HEK293 (cell line): ENCODE results near the gene KRTAP5-11.

ENCODE experiments used
- BCL6B ChIP-seq: fragments of 450-650 bp; formaldehyde crosslinking; IDR thresholded peaks from 2 replicates; pipeline ENCODE4 v1.5.1; 2017; ENCODE audit warnings: missing biosample characterization, missing genetic modification characterization
- CTCF ChIP-seq: fragments of 450-650 bp; formaldehyde crosslinking; IDR thresholded peaks from 2 replicates; pipeline ENCODE4 v1.5.1; 2016; ENCODE audit warnings: missing biosample characterization, missing genetic modification characterization
- KLF16 ChIP-seq: fragments of 450-650 bp; formaldehyde crosslinking; IDR thresholded peaks from 2 replicates; pipeline ENCODE4 v1.5.1; 2017; ENCODE audit warnings: missing biosample characterization, missing genetic modification characterization
- MEIS1 ChIP-seq: sonication (generic); formaldehyde crosslinking; IDR thresholded peaks from 2 replicates; pipeline ENCODE4 v1.8.1; 2022; ENCODE audit warnings: missing genetic modification reagents, mild to moderate bottlenecking, borderline replicate concordance
- SALL2 ChIP-seq: fragments of 450-650 bp; formaldehyde crosslinking; IDR thresholded peaks from 2 replicates; pipeline ENCODE4 v1.5.0; 2017; ENCODE audit warnings: missing biosample characterization, mild to moderate bottlenecking, missing genetic modification characterization, borderline replicate concordance
- SP3 ChIP-seq: fragments of 450-650 bp; formaldehyde crosslinking; IDR thresholded peaks from 2 replicates; pipeline ENCODE4 v1.5.1; 2016; ENCODE audit warnings: missing biosample characterization, missing genetic modification characterization
- ZBTB1 ChIP-seq: fragments of 450-650 bp; formaldehyde crosslinking; IDR thresholded peaks from 2 replicates; pipeline ENCODE4 v1.5.1; 2016; ENCODE audit warnings: missing biosample characterization, missing genetic modification characterization
- ZBTB20 ChIP-seq: fragments of 450-650 bp; formaldehyde crosslinking; IDR thresholded peaks from 2 replicates; pipeline ENCODE4 v1.5.1; 2016; ENCODE audit warnings: missing biosample characterization, missing genetic modification characterization
- ZNF133 ChIP-seq: fragments of 450-650 bp; formaldehyde crosslinking; IDR thresholded peaks from 2 replicates; pipeline ENCODE4 v1.5.1; 2016; ENCODE audit warnings: missing biosample characterization, missing genetic modification characterization
- ZNF169 ChIP-seq: fragments of 450-650 bp; formaldehyde crosslinking; IDR thresholded peaks from 2 replicates; pipeline ENCODE4 v1.5.1; 2016; ENCODE audit warnings: missing biosample characterization, missing genetic modification characterization
- ZNF350 ChIP-seq: fragments of 450-650 bp; formaldehyde crosslinking; IDR thresholded peaks from 2 replicates; pipeline ENCODE4 v1.5.0; 2017; ENCODE audit warnings: missing biosample characterization, mild to moderate bottlenecking, missing genetic modification characterization
- ZNF571 ChIP-seq: fragments of 450-650 bp; formaldehyde crosslinking; IDR thresholded peaks from 2 replicates; pipeline ENCODE4 v1.5.0; 2017; ENCODE audit warnings: missing biosample characterization, missing genetic modification characterization
- TF ChIP-seq, protein P1 (sequence below): sonication (generic); formaldehyde crosslinking; IDR thresholded peaks from 2 replicates; pipeline ENCODE4 v1.8.1; 2022; ENCODE audit warnings: mild to moderate bottlenecking, moderate library complexity, missing genetic modification reagents

DNA sequence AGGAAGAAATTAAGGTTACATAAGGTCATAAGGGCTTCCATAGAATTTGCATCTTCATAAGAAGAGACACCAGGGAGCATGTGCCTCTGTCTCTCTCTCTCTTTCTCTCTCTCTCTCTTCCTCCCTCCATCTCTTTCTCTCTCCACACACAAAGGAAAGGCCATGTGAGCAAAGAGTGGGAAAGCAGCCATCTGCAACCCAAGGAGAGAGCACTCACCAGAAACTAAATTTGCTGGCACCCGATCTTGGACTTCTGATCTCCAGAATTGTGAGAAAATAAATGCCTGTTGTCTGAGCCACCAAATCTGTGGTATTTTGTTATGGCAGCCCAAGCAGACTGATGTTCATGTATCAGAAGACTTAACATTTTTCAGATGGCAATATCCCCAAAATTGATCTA lies 23.7 kb downstream of the KRTAP5-11 start:
- TF ChIP-seq BCL6B (tag by site-specific recombination) (no peak), CTCF (tag by site-specific recombination) (no peak), SALL2 (tag by site-specific recombination) (no peak), ZNF571 (tag by site-specific recombination) (no peak), ZNF133 (tag by site-specific recombination) (no peak), ZBTB20 (tag by site-specific recombination) (no peak), SP3 (tag by site-specific recombination) (no peak), KLF16 (tag by site-specific recombination) (no peak), ZBTB1 (tag by site-specific recombination) (no peak), ZNF169 (no peak), MEIS1 (no peak), ZNF350 (no peak)
- TF ChIP-seq, protein P1, sequence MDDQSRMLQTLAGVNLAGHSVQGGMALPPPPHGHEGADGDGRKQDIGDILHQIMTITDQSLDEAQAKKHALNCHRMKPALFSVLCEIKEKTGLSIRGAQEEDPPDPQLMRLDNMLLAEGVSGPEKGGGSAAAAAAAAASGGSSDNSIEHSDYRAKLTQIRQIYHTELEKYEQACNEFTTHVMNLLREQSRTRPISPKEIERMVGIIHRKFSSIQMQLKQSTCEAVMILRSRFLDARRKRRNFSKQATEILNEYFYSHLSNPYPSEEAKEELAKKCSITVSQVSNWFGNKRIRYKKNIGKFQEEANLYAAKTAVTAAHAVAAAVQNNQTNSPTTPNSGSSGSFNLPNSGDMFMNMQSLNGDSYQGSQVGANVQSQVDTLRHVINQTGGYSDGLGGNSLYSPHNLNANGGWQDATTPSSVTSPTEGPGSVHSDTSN: no peak
